Endothelial cell of coronary artery (primary cell): ENCODE results near the gene MAJIN. TPM values are rescaled to one million over a fixed set of nuclear protein-coding genes. Genes with fewer than 3 reads are reported as not detected.

Source experiments
- total RNA-seq: library from RNA; depleted of rRNA; stranded (reverse); fragments of >200 nt; gene quantifications from 2 replicates; pipeline ENCODE4 v1.2.3, GENCODE V29; 2014

The MAJIN gene, protein sequence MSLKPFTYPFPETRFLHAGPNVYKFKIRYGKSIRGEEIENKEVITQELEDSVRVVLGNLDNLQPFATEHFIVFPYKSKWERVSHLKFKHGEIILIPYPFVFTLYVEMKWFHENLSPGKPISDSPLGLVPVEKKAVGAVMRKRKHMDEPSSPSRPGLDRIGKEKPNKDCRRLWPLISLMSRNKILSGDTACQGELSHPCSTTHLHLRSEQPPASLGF
- total RNA-seq, result not detected in 2 replicates

DNA sequence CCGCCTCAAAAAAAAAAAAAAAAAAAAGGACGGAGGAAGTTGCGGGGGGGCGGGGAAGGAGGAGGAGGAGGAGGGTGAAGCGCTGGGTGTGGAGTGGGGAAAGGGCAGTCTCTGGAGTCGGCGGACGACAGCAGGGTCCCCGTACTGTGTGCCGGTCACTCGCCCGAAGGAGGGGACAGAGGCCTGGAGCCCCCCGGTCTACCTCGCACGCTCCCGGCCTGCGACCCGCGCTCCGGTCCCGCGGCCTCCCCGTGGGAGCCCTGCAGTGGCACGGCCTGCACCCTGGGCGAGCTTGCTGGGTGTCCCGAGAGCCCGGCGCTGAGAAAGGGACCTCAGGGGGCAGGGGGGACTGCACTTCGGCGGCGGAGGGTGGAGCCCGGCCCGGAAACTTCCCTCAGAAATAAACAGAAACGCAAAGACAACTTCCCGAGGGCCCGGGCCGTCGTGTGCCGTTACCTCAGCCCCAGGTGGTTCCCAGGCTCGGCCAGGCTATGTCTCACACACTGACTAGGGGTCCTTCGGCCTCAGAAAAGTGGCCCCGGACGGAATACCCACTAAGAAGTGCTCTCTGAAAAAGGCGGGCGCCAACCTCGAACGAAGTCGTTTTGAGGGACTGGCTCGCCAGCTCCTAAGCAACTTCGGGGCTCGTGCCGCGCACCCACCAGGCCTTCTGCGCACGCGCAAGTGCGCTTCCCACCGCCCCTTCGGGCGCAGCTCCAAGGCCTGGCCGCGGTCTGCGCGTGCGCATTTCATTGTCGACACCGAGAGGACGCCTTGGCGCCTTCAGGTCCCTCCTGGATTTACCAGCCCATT lies at the start of gene MAJIN:
Gene MAJIN (minus strand): TSS at position 688 of the 813 bp plus-strand sequence. CDS start 12,703 bp downstream, outside the sequence.

DNA sequence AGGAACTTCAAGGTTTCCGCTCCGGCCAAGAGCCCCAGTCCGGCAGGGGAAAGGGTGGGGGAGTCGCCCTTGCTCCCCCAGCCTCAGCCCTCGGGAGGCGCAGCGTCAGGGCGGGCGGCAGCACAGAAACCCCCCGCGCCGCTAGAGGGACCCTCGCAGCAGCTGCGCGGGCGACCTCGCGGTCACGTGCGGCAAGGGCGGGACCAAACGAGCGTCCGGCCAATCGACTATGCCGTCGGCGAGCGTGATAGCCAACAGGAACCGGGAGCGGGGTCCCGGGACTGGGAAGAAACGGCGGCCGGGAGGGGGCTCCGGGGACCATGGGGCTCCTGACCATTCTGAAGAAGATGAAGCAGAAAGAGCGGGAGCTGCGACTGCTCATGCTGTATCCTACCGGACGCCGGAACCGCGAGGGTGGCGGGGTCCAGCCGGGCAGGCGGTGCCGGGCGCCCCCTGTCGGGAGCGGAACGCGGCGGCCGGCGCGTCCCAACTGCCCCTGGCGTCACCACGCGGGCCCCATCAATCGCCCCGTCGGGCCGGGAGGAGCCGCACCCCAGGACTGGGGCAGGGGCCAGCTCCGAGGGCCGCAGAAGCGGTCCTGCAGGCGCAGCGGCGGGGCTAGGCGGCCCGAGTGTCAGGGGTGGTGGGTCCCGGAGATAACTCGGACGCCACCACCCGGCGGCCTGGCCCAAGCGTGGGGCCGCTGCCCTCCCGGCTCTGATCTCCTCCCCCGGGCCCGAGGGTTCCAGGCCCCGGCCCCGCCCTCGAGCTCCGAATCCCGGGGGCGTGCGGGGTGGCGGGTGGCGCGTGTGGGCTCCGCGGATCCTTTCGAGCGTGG lies 42.2 kb upstream of the MAJIN start, which contains the start of gene ARL2:
Gene ARL2 (plus strand): TSS at position 273 of the 838 bp plus-strand sequence. CDS start 48 bp downstream, at position 321.

DNA sequence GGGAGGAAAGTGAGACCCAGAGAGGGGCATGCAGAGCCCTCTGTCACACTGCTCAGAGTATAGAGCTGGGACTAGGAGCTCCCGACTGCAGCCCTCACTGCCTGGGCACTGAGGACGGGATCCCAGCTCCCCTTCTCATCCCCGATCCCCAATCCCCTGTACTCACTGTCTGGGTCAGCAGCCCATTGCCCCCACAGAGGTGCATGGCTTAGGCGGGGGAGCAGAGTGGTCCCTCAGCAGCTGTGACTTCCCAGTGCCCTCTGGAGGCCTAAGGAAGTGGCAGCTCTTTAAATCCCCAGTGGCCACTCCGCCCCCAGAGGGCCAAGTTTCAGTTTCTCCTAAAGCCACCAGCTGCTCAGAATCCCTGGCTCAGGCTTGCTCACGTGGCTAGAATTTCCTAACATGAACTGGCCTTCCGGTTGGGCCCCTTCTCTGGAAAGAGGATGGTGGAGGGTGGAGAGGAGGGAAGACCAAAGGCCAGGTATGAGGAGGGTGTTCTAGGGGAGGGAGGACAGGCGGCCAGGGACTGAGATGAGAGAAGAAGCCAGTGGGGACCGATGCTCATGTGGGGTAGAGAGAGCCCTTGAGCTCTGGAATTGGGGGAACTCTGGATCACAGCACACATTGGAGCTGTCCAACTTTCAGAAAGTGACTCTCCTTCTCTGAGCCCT lies 24.9 kb upstream of the MAJIN start, which contains the start of gene BATF2:
Gene BATF2 (minus strand): TSS at position 262 of the 671 bp plus-strand sequence. CDS start 57 bp downstream, at position 205.

DNA sequence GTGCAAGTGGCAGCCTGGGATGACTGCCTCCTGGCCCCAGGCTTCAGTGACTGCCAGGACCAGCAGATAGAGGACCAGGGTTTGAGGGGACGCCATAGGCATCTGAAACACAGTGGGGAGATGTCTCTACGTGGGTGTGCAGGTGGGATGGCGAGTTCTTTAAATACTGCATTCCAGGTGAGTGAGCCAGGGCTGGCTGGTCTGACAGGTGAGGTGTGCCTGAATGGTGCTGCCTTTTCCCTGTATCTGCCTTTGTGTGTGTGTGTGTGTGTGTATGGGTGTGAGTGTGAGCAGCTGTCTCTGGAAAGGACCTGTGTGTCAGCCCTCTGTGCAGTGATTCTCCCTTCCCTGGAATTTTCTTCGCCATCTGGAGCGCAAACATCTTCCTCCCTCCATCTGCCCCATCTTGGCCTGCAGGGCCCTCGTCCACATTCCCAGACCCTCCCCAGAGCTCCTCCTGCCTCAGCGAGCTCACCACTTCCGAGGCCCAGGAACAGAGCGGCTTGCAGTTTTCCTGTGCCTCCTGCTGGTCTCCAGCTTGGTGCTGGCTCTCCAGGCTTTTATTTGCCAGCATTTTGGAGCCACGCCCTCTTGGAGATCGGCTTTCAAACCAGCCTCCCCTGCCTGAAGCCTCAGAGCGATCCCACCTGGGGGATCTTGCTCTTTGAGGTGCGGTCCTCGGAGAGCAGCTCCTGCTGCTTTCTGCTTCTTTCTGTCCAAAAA lies 36.4 kb downstream of the MAJIN start, which contains the start of gene GPHA2:
Gene GPHA2 (minus strand): TSS at position 535 of the 723 bp plus-strand sequence. CDS start 433 bp downstream, at position 102.

DNA sequence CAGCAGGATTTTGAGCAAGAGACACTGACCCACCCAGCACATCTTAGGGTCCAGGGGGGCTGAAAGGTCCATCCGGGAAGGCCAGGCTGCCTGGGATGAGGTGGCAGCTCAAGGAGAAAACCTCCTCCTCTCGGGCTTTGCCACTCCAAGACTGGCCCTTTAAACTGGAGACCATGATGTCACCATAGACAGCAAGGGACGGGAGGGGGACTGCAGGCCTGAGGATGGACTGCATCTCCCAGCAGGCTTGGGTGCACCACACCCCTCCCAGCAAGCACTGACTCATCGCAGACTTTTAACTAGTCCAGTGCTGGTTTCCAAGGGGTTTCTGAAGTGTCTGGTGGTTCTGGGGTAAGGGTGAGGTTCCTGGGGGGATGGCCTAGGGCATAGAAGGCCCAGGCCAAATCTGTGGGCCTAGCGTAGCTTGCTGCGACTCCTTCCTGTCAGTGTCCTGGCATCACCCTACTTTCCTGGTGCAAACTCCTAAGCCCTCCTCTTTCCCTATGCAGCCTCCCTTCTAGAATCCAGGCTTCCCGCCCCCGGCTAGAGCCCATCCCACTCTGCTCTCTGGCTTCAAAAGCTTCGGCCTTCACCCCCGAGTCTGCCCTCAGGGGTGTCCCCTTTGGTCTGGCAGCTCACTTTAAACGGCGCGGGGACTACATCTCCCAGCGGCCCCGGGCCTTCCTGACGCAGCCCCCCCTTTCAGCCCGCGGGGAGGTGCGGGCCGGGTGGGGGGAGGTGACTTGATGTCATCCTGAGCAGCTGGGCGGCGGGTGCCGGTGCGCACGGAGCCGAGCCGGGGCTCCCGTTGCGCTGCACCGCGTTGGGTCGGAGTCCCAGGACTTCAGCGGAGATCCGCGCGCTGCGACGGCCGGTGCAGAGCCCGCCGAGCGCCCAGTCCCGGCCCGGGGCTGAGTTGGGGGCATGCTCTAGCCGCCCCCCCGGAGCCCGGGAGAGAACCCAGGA lies 47.7 kb downstream of the MAJIN start, which contains the start of gene PPP2R5B:
Gene PPP2R5B (plus strand): TSS at position 746 of the 966 bp plus-strand sequence. CDS start 1,046 bp downstream, outside the sequence.

DNA sequence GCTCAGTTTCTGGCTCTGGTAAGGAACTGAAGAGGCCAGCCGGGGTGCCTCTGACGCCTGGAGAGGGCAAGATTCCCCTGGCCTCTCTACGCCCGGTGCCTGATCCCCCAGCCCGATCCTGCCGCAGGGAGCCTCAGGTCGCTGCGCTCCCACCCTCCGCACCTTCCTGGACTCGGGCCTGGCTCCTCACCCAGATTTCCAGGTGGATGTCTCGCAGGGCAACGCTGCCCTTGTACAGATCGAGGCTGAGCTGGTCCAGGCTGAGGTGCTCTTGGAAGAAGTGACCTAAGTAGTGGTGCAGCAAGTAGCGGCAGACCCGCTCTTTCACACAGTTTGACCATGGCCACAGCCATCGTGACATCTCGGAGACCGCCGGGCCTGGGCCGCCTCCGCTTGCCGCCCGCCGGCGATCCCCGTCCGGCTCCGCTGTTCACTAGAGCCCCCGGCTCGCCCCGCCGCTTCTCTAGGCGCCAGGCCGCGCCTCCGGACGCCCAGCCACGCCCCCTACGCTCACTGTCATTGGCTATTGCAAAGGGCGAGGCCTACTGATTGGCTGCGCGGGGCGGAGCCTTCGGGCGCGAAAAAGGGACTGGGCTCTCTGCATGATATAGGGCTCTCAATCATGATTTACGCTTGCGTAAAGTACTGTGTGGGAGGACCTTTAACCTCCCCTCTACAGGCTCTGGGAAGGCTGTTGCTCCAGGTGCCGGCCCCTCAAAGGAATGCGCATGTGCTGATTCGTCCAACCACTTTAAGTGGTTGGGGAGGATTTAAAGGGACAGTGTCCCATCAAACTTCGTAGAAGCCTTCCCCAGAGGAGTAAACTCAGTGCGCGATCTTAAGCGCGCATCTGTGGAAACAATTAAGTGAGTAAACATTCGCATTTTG lies 54.9 kb downstream of the MAJIN start, which contains the start of gene ATG2A:
Gene ATG2A (minus strand): TSS at position 435 of the 888 bp plus-strand sequence. CDS start 74 bp downstream, at position 361.

Other genes starting within 250 kb of the MAJIN start
- gene NRXN2, start 248.9 kb downstream of the MAJIN start, total RNA-seq, result under 0.01 and 0.09 TPM in 2 replicates
- 0.81 and 2.6 TPM in 2 replicates for gene RASGRP2, start 228.0 kb downstream of the MAJIN start, total RNA-seq
- 0.36 and 0.38 TPM in 2 replicates for gene PYGM, start 212.1 kb downstream of the MAJIN start, total RNA-seq
- 65.3 and 107 TPM in 2 replicates for gene SF1, start 193.6 kb downstream of the MAJIN start, total RNA-seq
- gene MAP4K2, start 168.9 kb downstream of the MAJIN start, total RNA-seq, result 26.5 and 28.4 TPM in 2 replicates
- gene MEN1, start 161.6 kb downstream of the MAJIN start, total RNA-seq, result 15.1 and 19.8 TPM in 2 replicates
- 0.09 and 0.18 TPM in 2 replicates for gene CDC42BPG, start 127.5 kb downstream of the MAJIN start, total RNA-seq
- 99.0 and 121 TPM in 2 replicates for gene EHD1, start 93.5 kb downstream of the MAJIN start, total RNA-seq
- gene ATG2A, start 54.9 kb downstream of the MAJIN start, total RNA-seq, result 8.3 and 11.4 TPM in 2 replicates
- gene PPP2R5B, start 47.4 kb downstream of the MAJIN start, total RNA-seq, result 5.6 and 14.5 TPM in 2 replicates
- not detected in 2 replicates for gene GPHA2, start 36.2 kb downstream of the MAJIN start, total RNA-seq
- gene BATF2, start 24.9 kb upstream of the MAJIN start, total RNA-seq, result 0.36 and 0.75 TPM in 2 replicates
- gene ARL2, start 42.1 kb upstream of the MAJIN start, total RNA-seq, result 88.1 and 122 TPM in 2 replicates
- gene SNX15, start 55.3 kb upstream of the MAJIN start, total RNA-seq, result 11.2 and 14.8 TPM in 2 replicates
- 9.9 and 11.4 TPM in 2 replicates for gene SAC3D1, start 69.1 kb upstream of the MAJIN start, total RNA-seq
- 6.1 and 12.3 TPM in 2 replicates for gene NAALADL1, start 86.4 kb upstream of the MAJIN start, total RNA-seq
- 4.2 and 7.7 TPM in 2 replicates for gene CDCA5, start 111.9 kb upstream of the MAJIN start, total RNA-seq
- gene ZFPL1, start 112.1 kb upstream of the MAJIN start, total RNA-seq, result 25.0 and 28.2 TPM in 2 replicates
- 193 and 216 TPM in 2 replicates for gene VPS51, start 124.1 kb upstream of the MAJIN start, total RNA-seq
- gene TM7SF2, start 139.8 kb upstream of the MAJIN start, total RNA-seq, result 8.0 and 10.9 TPM in 2 replicates
- gene ZNHIT2, start 145.6 kb upstream of the MAJIN start, total RNA-seq, result 7.1 and 9.4 TPM in 2 replicates
- gene FAU, start 150.0 kb upstream of the MAJIN start, total RNA-seq, result 535 and 549 TPM in 2 replicates
- 31.3 and 37.8 TPM in 2 replicates for gene MRPL49, start 150.2 kb upstream of the MAJIN start, total RNA-seq
- gene SYVN1, start 162.4 kb upstream of the MAJIN start, total RNA-seq, result 5.5 and 12.2 TPM in 2 replicates
- gene SPDYC, start 198.1 kb upstream of the MAJIN start, total RNA-seq, result not detected in 2 replicates
- gene CAPN1, start 209.8 kb upstream of the MAJIN start, total RNA-seq, result 81.0 and 91.3 TPM in 2 replicates